Dedifferentiated amniotic fluid mesenchymal stem cell (primary cell): ENCODE measurements around the gene PDE4B.

ENCODE experiments used
- DNase-seq: peaks from one replicate; pipeline ENCODE4 v3.0.0-alpha.2; 2016; ENCODE audit errors: extremely low spot score

PDE4B gene

DNA sequence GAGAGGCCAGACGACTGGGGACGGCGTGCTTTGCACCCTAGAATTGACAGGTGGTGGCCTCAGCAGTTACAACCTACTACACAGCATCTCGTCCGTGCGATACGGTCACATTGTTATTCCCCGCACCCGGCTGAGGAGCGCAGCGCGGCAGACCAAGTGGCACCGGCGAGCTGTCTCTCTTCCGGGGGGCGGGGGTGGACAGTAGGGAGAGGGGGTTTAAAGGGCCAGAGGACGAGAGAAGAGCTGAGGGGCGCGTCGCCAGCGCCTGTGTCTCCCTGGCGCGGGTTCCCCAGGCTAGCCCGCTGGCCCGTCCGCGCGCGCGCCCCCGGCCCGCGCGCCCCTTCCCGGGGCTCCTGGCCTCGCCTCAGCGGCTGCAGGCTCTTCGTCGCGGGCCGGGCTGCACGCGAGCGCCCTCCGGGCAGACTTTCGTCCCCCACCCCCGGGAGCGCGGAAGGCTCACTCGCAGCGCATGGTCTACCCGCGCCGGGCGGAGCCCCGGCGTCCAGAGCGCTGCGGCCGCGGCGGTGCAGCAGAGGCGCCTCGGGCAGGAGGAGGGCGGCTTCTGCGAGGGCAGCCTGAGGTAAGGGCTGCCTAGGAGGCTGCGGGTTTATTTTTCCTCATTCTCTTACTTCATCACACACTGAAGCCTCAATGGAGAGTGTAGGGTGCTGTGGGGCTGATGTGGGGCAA is at the start of gene PDE4B:
PDE4B (plus strand) TSS at position 227 of the 690 bp plus-strand sequence.
- DNase-seq: no peak

DNA sequence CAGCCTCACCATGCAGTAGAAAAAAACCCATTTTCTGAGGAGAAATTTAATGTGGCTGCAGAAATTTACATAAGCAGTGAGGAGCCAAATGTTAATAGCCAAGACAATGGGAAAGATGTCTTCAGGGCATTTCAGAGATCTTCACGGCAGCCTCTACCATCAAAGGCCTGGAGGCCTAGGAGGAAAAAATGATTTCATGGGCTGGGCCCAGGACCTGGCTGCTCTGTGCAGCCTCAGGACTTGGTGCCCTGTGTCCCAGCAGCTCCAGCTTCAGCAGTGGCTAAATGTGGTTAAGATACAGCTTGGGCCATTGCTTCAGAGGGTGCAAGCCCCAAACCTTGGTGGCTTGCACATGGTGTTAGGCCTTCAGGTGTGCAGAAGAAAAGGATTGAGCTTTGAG is 48.0 kb upstream of the PDE4B start:
- DNase-seq: no peak

DNA sequence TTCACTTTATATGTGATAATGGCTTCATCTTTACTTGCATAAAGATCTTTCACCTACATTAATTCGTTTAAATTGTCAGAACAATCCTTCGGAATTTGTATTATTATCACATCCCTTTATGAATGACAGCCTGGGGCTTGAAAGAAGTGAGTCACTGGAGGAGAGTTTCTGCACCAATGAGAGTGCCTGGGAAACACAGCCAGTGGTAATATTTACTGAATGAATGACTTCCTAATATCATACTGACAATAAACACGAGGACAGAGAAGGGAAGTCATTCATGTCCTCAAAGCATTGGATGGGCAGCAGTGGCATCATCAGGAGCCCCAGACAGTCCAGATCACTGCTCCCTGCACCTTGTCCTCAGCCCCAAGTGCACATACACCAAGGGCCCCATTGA is 40.7 kb upstream of the PDE4B start:
- no peak for DNase-seq

DNA sequence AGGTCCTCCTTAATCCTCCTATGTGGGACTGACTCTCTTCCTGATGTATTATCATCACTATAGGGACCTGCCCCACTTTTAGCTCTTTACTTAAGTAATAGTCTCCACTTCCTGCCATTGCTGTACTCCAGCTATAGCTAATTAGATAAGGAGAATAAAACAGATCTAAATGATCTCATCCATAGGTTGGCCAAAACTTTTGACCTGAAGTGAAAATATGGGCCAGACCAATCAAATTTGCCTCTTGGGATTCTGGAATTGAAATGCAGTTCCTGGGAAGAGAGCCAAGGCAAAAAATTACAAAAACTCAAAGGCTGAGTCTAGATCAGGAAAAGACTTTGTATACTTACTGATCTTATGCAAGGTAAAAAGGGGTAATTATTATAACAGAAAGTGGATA is 36.1 kb upstream of the PDE4B start:
- DNase-seq: no peak

DNA sequence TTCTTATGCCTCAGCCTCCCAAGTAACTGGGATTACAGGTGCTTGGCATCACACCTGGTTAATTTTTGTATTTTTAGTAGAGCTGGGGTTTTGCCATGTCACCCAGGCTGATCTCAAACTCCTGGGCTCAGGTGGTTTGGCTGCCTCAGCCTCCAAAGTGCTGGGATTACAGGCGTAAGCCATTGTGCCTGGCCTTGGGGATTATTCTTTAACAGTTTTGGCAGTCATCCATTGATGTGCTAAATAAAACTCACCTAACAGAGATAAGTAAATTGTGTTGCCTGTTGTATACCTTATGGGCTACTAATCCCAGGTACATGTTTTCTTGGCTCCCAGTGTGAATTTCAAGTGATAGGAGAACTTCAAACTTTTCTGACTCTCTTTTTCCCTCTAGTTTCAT is 35.2 kb upstream of the PDE4B start:
- no peak for DNase-seq

DNA sequence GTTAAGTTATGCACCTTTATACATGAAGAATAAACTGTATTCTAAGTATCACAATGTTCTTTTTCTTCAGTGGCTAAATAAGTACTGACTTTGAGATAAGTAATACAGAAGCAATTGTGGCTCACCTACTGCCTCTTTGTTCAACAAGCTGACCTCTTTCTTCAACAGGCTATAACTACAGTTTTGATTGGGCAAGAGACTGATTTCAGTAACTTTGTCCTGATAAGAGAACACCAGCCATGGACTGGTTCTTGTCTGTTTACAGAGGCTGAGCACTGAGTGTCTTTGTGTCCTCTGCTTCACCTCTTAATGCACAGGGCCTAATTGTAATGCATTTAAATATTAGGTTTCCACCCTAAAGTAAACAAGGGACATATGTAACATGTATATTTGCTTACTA is 34.6 kb upstream of the PDE4B start:
- DNase-seq: no peak

DNA sequence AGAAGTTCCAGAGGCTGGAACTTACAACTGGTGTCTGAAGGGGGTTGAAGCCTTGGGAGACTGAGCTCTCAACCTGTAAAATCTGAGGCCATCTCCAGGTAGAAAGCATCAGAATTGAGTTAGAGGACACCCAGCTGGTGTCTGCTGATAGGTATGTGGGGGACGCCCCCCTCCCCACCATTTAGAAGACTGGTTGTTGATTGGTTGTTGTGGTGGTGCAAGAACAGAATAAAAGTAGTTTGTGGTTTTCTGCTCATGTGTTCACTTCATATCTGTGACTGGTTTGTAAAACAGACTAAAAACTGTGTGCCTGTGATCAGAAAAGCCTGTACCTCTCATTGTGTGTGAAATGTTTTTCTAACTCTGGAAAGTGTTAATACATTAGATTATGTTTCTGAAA is 33.2 kb upstream of the PDE4B start:
- no peak for DNase-seq

DNA sequence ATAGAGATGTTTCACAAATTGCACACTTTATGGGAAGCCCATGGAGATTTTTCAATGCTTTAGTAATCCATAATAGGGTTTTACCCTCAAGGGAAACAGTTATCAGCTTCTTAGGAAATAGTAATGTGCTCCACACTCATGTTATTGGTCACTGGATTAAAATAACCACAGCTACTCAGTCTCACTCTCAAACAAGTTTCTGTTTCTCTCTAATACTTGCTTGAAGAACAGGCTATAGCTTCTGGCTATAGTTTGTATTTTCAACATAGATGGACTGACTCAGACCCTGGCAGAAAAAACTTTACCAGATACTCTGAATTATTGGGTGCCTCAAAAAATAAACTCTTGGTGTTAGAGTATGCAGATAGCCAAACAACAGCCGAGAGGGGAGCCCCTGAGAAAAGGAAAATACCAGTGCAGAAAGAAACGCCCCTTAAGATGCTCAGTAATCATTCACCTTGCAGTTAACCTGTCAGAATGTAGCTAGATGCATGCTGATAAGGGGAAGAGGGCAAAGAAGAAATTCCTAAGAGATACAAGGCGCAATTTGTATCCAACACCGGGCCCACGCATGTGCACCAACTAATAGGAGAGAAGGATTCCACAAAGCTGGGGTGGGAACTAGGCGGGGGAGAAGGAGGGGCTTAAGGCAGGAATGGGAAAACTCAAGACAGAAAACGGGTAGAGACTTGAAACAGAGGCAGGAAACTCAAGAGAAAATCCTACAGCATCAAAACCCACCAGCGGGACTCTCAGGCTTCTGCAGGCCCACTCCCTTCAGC is 30.4 kb upstream of the PDE4B start:
- peak; percentile 60 for DNase-seq

DNA sequence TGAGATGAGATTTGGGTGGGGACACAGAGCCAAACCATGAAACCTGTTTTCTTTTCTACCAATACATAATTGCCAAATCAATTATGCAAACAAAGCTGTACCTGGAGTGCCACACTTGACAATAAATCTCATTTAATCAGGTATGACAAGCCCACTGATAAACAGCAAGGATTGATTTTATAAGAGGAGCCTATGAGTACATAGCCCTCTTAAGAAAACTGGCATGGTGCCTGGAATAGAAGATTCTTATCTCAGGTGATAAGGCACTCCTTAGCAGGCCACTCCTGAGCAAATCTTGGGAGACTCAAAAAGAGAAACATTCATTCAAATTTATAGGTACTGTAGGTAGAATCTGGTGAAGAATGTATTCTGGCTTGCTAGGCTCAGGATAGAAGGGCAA is 28.6 kb upstream of the PDE4B start:
- DNase-seq: no peak

DNA sequence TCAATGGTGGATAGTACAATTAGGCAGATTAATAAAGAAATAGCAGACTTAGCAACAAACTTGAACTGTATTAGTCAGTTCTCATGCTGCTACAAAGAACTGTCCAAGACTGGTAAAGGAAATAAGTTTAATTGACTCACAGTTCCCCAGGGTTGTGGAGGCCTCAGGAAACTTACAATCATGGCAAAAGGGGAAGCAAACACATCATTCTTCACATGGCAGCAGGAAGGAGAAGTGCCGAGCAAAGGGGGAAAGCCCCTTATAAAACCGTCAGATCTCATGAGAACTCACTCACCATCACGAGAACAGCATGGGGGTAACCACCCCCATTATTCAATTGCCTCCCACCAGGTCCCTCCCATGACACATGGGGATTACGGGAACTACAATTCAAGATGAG is 27.1 kb upstream of the PDE4B start:
- DNase-seq: no peak

DNA sequence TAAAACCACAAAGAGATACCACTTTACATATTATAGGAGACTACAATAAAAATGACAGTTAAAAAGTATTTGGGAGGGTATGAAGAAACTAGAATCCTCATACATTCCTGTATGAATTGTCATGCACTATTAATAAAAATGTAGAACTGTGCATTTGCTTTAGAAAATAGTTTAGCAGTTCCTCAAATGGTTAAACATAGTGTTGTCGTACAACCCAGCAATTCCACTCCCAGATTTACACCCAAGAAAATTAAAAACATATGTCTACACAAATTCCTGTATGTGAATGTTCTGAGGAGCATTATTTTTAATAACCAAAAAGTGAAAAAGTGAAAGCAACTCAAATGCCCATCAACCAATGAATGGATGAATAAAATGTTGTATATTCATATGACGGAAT is 23.1 kb upstream of the PDE4B start:
- no peak for DNase-seq

DNA sequence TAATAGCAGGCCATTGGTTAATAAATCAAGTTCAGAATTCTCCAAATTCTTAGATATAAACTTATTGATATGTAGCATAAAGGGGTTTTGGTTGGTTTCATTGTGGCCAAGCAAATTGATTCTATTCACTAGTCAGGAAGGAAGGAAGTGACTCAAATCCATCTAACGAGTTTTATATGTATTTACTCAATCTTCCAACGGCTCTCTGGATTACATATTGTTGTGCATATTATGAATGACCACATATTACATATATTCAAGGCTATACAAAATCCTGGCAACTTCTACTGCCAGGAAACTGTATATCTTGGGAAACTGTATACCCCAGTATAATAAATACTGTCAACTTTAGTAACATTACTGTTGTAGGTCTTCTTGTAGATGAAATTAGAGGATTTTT is 20.1 kb upstream of the PDE4B start:
- no peak for DNase-seq

DNA sequence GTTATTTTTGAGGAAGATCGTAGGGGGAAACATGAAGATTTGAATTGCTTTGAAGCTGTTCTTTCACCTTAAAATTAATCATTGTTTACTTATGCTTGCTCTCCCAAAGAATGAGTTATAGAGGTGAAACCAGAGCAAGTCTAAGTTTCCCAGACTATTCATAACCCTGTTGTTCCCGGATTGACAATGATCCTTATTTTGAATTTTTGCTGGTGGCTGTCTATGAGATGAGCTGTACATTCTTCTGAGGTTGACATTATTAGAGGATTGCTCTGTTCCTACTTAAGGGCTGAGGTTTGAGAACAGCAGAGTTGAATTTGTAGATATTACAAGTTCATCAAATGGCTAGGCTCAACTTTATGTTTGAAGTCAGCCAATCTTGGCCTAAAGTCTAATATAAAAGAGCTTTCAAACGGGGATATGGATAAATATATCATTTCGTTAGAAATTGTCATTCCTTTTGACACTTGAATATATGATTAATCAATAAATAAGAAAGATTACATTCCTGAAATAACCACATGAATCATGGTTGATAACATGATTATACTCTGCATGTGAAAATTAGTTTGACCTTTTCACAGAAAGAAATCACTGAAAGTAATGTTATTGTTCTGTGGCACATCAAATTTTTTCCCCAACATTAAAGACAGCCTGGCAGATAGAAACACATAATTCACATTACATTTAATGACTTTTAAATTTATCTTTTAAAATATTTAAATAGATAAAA is 19.1 kb upstream of the PDE4B start:
- DNase-seq: no peak

DNA sequence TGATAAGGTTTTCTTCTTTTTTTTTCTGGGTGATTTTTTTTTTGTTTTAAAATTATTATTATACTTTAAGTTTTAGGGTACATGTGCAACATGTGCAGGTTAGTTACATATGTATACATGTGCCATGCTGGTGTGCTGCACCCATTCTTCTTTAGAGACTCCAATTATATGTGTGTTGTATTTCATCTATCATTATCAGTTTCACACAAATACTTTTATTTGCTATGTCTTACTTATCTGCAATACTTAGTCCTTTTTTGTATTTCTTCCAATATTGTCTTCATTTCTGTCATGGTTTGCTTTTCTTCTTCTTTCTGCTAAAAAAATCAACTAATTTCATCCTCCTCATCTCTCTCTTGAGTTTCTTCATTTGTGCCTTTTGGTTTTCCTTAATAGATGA is 3.9 kb upstream of the PDE4B start:
- DNase-seq: no peak

DNA sequence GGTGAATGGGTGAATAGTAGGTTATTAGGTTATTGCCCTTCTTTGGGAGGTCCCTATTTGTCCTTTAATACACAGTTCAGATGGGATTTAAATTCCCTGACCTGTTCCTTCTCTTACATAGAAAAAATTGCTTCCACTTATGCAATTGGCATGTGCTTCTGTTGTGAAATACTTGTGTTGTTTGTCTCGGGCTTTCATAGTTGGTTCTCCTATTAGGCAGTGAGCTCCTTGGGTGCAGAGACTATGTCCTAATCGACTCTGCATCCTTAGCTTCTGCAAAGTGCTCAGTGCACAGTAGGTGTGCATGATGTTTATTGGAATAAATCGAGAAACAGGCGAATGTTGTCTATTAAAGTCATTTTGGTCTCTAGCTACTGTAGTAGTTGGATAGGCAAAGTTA is 1.3 kb upstream of the PDE4B start:
- DNase-seq: no peak

DNA sequence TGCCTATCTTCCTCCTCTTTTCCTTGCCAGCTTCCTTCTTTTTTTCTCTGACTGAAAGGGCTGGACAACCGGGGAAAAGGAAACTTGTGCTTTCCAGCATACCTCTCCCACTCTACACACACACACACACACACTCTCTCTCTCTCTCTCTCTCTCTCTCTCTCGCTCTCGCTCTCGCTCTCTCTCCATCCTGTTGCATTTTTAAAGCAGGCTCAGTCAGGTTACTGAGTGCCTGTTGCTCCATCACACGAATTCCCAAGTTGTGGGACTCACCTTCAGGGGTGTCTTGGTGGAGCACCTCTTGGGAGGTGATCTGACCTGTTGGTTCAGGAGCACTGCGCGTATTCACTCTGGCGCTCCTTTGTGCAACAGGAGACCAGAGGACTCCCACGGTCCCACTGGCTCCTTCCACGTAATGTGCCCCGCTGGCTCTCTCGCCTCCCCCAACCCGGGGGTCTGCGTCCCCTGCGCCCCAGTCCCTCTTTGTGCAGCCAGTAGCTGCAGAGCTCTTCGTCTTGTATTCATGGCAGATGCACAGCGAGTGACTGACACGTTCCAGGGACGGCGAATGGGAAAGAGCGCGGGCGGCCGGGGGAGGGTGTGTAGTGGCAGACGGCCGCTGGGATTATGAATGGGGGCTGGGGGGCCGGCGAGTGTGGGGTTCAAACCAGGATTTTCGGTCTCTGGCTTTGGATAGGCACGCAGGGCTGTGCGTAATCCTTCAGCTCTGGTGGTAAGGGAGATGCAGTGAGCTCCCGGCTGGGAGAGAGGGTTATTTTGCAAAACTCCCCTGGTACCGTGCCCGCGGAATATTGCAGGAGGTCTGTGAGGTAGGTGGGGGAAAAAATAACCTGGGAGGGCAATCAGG is 660 bp upstream of the PDE4B start:
- DNase-seq: no peak

DNA sequence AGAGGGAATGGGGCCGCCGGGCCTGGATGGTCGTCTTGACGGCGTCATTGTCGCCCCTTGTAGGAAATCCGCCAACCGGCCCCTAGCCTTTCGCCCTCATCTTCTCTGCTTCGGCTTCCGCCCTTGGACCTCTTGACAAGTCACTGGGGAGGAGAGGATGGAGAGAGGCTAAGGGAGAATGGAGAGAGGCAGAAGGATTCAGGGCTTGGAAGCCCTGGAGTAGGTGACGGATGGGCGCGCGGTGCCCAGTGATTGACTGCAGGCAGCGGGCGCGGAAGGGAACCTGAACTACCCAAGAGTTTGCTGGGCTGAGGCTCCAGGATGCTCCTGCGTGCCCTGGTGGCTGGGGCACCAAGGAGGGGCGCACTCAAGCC is 651 bp downstream of the PDE4B start:
- no peak for DNase-seq

DNA sequence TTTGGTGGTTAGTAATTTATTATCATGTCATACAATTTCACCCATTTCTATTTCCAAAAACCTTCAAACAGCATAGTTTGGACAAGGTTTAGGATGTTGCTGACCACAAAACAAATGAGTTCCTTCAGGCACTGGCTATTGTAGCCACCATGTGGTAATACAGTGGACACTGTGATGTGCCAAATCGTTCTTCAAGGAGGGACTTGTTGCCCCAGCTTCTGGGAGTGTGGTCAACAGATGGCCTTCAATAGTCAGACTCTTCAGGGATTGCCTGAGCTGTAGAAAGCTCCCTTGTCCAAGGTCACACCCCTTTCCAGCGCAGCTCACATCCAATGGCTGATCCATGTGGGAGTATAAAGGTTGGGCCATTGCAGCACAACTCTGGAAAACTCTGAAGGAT is 2.6 kb downstream of the PDE4B start:
- DNase-seq: no peak

DNA sequence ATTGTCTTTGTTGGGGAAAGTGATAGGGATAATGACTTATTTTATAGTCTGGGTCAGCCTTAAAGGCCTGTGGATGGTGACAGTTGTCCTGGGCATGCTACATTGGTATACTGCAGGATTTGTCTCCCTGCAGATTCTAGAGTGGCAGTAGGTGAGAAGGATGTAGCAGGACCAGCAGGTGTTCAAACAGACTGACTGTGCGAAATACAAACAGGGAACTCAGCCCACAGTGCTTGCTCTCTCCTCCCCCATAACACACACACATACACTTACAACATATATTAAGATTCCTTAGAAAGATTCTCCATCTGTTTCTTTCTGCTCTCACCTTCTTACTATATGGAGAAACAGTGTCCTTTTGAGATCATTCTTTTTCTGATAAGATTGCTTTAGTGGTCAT is 6.9 kb downstream of the PDE4B start:
- DNase-seq: no peak

DNA sequence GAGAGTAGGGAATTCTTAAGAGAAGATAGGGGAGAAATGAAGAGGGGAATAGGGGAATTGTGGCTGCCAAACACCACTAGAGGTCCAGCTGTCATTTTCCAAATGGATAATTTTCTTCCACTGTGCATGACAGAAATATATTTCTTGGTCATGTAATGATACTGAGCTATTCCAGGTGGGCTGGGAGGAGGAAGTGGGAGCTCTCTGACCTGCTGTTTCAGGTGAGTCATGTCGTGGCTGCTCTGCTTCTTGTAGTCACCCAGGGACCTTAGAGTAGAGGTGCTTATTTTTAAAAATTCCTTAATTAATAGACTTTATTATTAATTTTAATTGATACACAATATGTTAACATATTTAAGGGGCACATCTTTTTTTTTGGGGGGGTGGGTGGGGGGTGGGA is 11.9 kb downstream of the PDE4B start:
- no peak for DNase-seq

DNA sequence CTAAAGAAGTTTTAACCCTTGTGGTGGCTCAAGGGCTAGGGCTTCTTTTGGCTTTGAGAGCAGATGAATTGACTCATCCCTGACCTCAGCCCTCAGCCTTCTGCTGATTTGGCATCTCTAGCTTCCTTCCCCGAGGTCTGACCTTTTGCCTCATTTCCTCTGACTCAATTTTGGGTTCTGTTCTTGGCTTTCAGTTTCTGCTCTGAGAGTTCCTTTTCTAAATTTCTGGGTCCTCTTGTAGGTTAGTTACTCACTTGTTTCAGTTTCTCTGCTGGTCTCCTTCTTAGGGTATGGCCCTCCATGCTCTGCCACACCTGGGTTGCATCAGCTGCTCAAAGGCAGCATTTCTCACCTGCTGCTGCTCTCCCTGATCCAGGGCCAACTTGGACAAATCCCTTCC is 19.4 kb downstream of the PDE4B start:
- DNase-seq: peak; percentile 72

DNA sequence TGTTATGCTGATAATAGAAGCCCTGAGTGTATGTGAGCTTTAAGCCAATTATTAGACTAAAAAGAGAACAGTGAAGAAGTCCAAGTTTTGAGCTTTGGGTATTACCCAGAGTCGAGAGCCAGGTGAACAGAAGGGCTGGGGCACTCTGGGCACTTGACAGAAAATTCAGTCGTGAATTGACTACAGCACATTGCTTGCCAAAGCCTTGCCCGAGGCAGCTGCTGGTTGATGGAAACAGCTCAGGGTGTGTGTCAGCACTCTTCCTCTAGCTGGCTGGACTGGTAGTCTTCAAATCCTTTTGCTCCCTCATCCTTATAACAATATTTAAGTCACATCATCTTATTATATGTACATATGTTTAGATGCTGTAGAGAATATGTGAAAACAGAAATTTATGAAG is 21.3 kb downstream of the PDE4B start:
- peak; percentile 71 for DNase-seq
